GM12878 (cell line): ENCODE measurements around the gene TPGS1. TPM values are rescaled to one million over a fixed set of nuclear protein-coding genes. Genes with fewer than 3 reads are reported as not detected.

Source experiments
- ATAC-seq: fragments of 200-7000 bp; cut with Tn5 transposase; 3 replicates; pipeline ENCODE4 v1.9.1; 2020; ENCODE audit warnings: mild to moderate bottlenecking, moderate library complexity
- BruUV-seq: library from RNA; stranded (reverse); fragments of 400-500 nt; replicated peaks from 2 replicates; lab custom pipeline; 2021; lab: Mats Ljungman, UMichigan
- CTCF ChIA-PET: fragments of 300-600 bp; sonication (Branson Sonifier 250); formaldehyde crosslinking; extraction: SDS; loops from one replicate; lab custom pipeline; 2021; ENCODE audit warnings: inconsistent platforms; lab: Yijun Ruan, JAX
- POLR2A ChIA-PET: fragments of 350-600 bp; formaldehyde crosslinking; extraction: SDS; loops from one replicate; lab custom pipeline; 2021; ENCODE audit warnings: inconsistent platforms; lab: Charles Lee
- RAD21 ChIA-PET: fragments of 300-600 bp; sonication (Branson Sonifier 250); formaldehyde crosslinking; loops from one replicate; lab custom pipeline; 2023; ENCODE audit warnings: antibody characterized with exemption; ENCODE audit not compliant: unreplicated experiment; lab: Charles Lee
- SMC1A ChIA-PET: fragments of 300-600 bp; sonication (Branson Sonifier 250); formaldehyde crosslinking; loops from one replicate; lab custom pipeline; 2023; ENCODE audit not compliant: unreplicated experiment, uncharacterized antibody; lab: Charles Lee
- DNase-seq: peaks from one replicate; pipeline ENCODE4 v3.0.0-alpha.2; 2011; ENCODE audit warnings: low read depth, low spot score
- FAIRE-seq: peaks from 3 replicates; lab custom pipeline; 2011; peaks lifted over from hg19 to GRCh38; lab: Jason Lieb, UNC
- H2AFZ ChIP-seq: 2 replicates; pipeline ENCODE4 v1.6.0; 2011; ENCODE audit warnings: low read depth, low read length, control low read depth; ENCODE audit not compliant: control insufficient read depth
- H3K27ac ChIP-seq: 2 replicates; pipeline ENCODE4 v1.5.1; 2011; ENCODE audit warnings: control low read depth; ENCODE audit not compliant: control insufficient read depth, insufficient read depth
- H3K27me3 ChIP-seq, 2 experiments: replicated peaks in 1 of 2; 2 replicates each; pipeline versions ENCODE4 v1.6.0 to v1.6.1; 2011; ENCODE audit warnings: low read length in 1 of 2; ENCODE audit not compliant: control insufficient read depth in 2 of 2, insufficient read depth in 2 of 2
- H3K36me3 ChIP-seq, 2 experiments: 2 replicates each; pipeline ENCODE4 v1.5.1; 2011; ENCODE audit warnings: low read length in 1 of 2; ENCODE audit not compliant: control insufficient read depth in 2 of 2, insufficient read depth in 2 of 2
- H3K4me1 ChIP-seq: 2 replicates; pipeline ENCODE4 v1.6.1; 2011; ENCODE audit warnings: mild to moderate bottlenecking, low read length, moderate library complexity, mixed read lengths; ENCODE audit not compliant: control insufficient read depth, insufficient read depth
- H3K4me2 ChIP-seq: 2 replicates; pipeline ENCODE4 v1.6.0; 2011; ENCODE audit warnings: control low read depth; ENCODE audit not compliant: control insufficient read depth, insufficient read depth
- H3K4me3 ChIP-seq: fragments of 200-600 bp; sonication (generic); 2 replicates; pipeline ENCODE4 v1.5.1; 2016
- H3K79me2 ChIP-seq: 2 replicates; pipeline ENCODE4 v1.6.0; 2011; ENCODE audit warnings: low read length; ENCODE audit not compliant: control insufficient read depth, insufficient read depth
- H3K9ac ChIP-seq: 2 replicates; pipeline ENCODE4 v1.8.0; 2011; ENCODE audit warnings: low read length, control low read depth, mixed read lengths; ENCODE audit not compliant: control insufficient read depth, insufficient read depth
- H3K9me3 ChIP-seq: replicated peaks from 3 replicates; pipeline ENCODE4 v1.5.1; 2011; ENCODE audit warnings: mild to moderate bottlenecking, low read length; ENCODE audit not compliant: control insufficient read depth, insufficient read depth
- H4K20me1 ChIP-seq: 2 replicates; pipeline ENCODE4 v1.6.0; 2011; ENCODE audit not compliant: control insufficient read depth, insufficient read depth
- ETV6 ChIP-seq, 2 experiments: fragments of 450-650 bp in 1 of 2; IDR thresholded peaks in 1 of 2; conservative IDR thresholded peaks in 1 of 2; 2 replicates each; pipeline ENCODE4 v1.6.1; 2014; ENCODE audit warnings: antibody characterized with exemption in 1 of 2, borderline replicate concordance in 1 of 2, low read depth in 1 of 2, mild to moderate bottlenecking in 1 of 2, moderate library complexity in 1 of 2
- HDGF ChIP-seq: fragments of 450-650 bp; IDR thresholded peaks from 2 replicates; pipeline ENCODE4 v1.6.1; 2016; ENCODE audit warnings: antibody characterized with exemption
- NBN ChIP-seq: fragments of 450-650 bp; IDR thresholded peaks from 2 replicates; pipeline ENCODE4 v1.6.1; 2016
- PAX5 ChIP-seq: IDR thresholded peaks from 2 replicates; pipeline ENCODE4 v1.6.1; 2011; ENCODE audit warnings: low read depth, low read length, borderline replicate concordance
- RELA ChIP-seq: fragments of 450-650 bp; IDR thresholded peaks from 2 replicates; pipeline ENCODE4 v1.8.0; 2014; ENCODE audit warnings: borderline replicate concordance; ENCODE audit not compliant: partially characterized antibody
- SMAD5 ChIP-seq: IDR thresholded peaks from 2 replicates; pipeline ENCODE4 v1.6.1; 2016; ENCODE audit warnings: antibody characterized with exemption, low read depth
- YY1 ChIP-seq: IDR thresholded peaks from 2 replicates; pipeline ENCODE4 v1.6.1; 2011; ENCODE audit warnings: low read depth, mild to moderate bottlenecking, low read length
- ZBED1 ChIP-seq: IDR thresholded peaks from 2 replicates; pipeline ENCODE4 v1.6.1; 2016; ENCODE audit warnings: borderline replicate concordance
- WGBS: methylation state at CpG from one replicate; pipeline ENCODE4 v1.1.6; 2016; ENCODE audit warnings: low lambda C conversion rate; ENCODE audit not compliant: insufficient replicate concordance, insufficient coverage; ENCODE audit errors: missing lambda C conversion rate; 5-methylcytosine and 5-hydroxymethylcytosine counted together
- in situ Hi-C: fragments of 300-500 bp; cut with MboI; formaldehyde crosslinking; loops from 9 replicates; pipeline ENCODE4 v1.14.3; 2018; ENCODE audit warnings: mixed read lengths
- intact Hi-C: fragments of 100-400 bp; cut with micrococcal nuclease; formaldehyde crosslinking; loops from one replicate; pipeline ENCODE4 v1.14.2; 2022; ENCODE audit not compliant: unreplicated experiment
- polyA plus RNA-seq, 11 experiments: library from polyadenylated mRNA; depleted of rRNA in 4 of 11; unstranded in 6 of 11; stranded (reverse) in 5 of 11; fragments of >200 nt; fragmentation: Nextera tagmentation in 4 of 11; fragmentation: Illumina TruSeq in 1 of 11; extraction: Ambion mirVana in 4 of 11; extraction: Trizol in 1 of 11; gene quantifications; 1 replicate in 1 of 11; 2 replicates in 10 of 11; pipeline versions ENCODE4 v1.2.1 to v1.2.3, GENCODE V29; 2011 to 2016; ENCODE audit warnings: inconsistent platforms in 2 of 11, missing spikeins in 2 of 11, low read depth in 1 of 11
- total RNA-seq, 4 experiments: library from RNA; depleted of rRNA in 3 of 4; stranded (reverse); fragments of >200 nt in 3 of 4; fragmentation: Illumina TruSeq in 1 of 4; extraction: Trizol in 1 of 4; gene quantifications; 2 replicates each; pipeline versions ENCODE4 v1.2.1 to v1.2.3, GENCODE V29; 2013 to 2021

Gene TPGS1
- total and polyA plus RNA-seq, 10 of the 15 experiments (the other 5 are each of a cell fraction or from before 2014, with no cell fraction given), result 0.24 to 24.7 (median 7.7) TPM; not detected in 2

- no TSS peak for BruUV-seq
- FAIRE-seq, result no peak
These were observed 18.6 kb downstream of the TPGS1 start for GRCh38 chr19:525857-526419.

GRCh38 chr19:530134-531008 lies 23.1 kb downstream of the TPGS1 start:
- H3K36me3 ChIP-seq, result no peaks in the 10 kb centered on the region
- in situ Hi-C loops, result no loop called here

More at GRCh38 chr19:525857-526419, 18.6 kb downstream of the TPGS1 start:
- Histone ChIP-seq H3K27ac (no peak overlapping the region), H3K27me3 (no peaks in the 10 kb centered on the region), H3K9me3 (no peaks in the 10 kb centered on the region; the same call in 2 of the 3 replicates), H3K4me3 (no peak overlapping the region), H3K79me2 (no peaks in the 10 kb centered on the region), H3K4me2 (no peak overlapping the region), H3K36me3 (no peaks in the 10 kb centered on the region), H4K20me1 (no peaks in the 10 kb centered on the region), H2AFZ (no peak overlapping the region), H3K9ac (no peak overlapping the region), H3K4me1 (no peaks in the 10 kb centered on the region)
- in situ Hi-C loops, result no loop called here
- ChIA-PET RAD21 (interaction anchor here (0.6 kb wide), 1 partner anchor 15 kb away, joined by 3 read pairs; no protein-coding TSS in a partner anchor), CTCF (no interaction called here), POLR2A (no interaction called here), SMC1A (no interaction called here)
- ATAC-seq, result no peak
- WGBS, result 25% methylated on average over 13 of the region's 13 CpGs
- intact Hi-C loops, result no loop called here
- no peak for TF ChIP-seq ZBED1
- no peak for TF ChIP-seq PAX5
- no peak for TF ChIP-seq RELA
- no peak for TF ChIP-seq ETV6 (conservative IDR thresholded peaks at IDR 0.05 in 1 of 2, IDR thresholded peaks at IDR 0.05 in 1 of 2; ENCODE audit: borderline replicate concordance in 1 of 2, low read depth in 1 of 2)
- TF ChIP-seq SMAD5, result no peak
- no peak for TF ChIP-seq YY1
- DNase-seq, result no peak

More at GRCh38 chr19:530134-531008, 23.1 kb downstream of the TPGS1 start:
- H2AFZ ChIP-seq, result peak overlapping the region; percentile 99
- ChIA-PET CTCF (interaction anchor here (0.9 to 7.4 kb wide), 3 partner anchors 20 to 283 kb away, joined by 3 to 42 read pairs (median 21); partner anchors contain the start of gene TPGS1), POLR2A (interaction anchor here (0.5 to 2.9 kb wide), 8 partner anchors 8 to 188 kb away, joined by 3 to 13 read pairs (median 4); partner anchors contain the start of genes BSG and TPGS1), RAD21 (interaction anchor here (0.8 kb wide), 1 partner anchor 19 kb away, joined by 4 read pairs; no protein-coding TSS in a partner anchor), SMC1A (interaction anchor here (2.9 kb wide), 1 partner anchor 19 kb away, joined by 14 read pairs; no protein-coding TSS in a partner anchor)
- H3K4me1 ChIP-seq, result peaks cover 8% of the 10 kb centered on the region
- BruUV-seq, result no TSS peak
- H4K20me1 ChIP-seq, result no peaks in the 10 kb centered on the region
- peak overlapping the region; percentile 61 for H3K4me3 ChIP-seq
- H3K9ac ChIP-seq, result peak overlapping the region; percentile 65
- FAIRE-seq (no peak), DNase-seq (no peak), ATAC-seq (no peak; the same call in 1 of the 3 replicates)
- H3K9me3 ChIP-seq, result no peaks in the 10 kb centered on the region; the same call in 2 of the 3 replicates
- H3K27me3 ChIP-seq, result no peaks in the 10 kb centered on the region
- WGBS, result 72% methylated on average over 38 of the region's 38 CpGs
- peak overlapping the region; percentile 65; the same call in 1 of the 2 replicates for H3K27ac ChIP-seq
- H3K4me2 ChIP-seq, result peak overlapping the region; percentile 89
- peaks cover 27% of the 10 kb centered on the region for H3K79me2 ChIP-seq
- TF ChIP-seq NBN (0 out of 2 replicates have a peak, but pooled peaks have one; percentile 36), ETV6 (conservative IDR thresholded peaks at IDR 0.05 in 1 of 2, IDR thresholded peaks at IDR 0.05 in 1 of 2; ENCODE audit: borderline replicate concordance in 1 of 2, low read depth in 1 of 2) (no peak), HDGF (peak; percentile 56; the same call in 1 of the 2 replicates)
- intact Hi-C loops, result loop anchor here (5.0 kb wide), 1 partner anchor 42 kb away; the partner anchor contains the start of gene BSG
